GM12878 (cell line): Measurements from ENCODE around the gene DCTN2.

ENCODE experiments used
- ATF2 ChIP-seq: IDR thresholded peaks from 2 replicates; pipeline ENCODE4 v1.6.1; 2012; ENCODE audit warnings: low read length, inconsistent platforms
- REST ChIP-seq: IDR thresholded peaks from 2 replicates; pipeline ENCODE4 v1.6.1; 2012; ENCODE audit warnings: mild to moderate bottlenecking, low read depth, low read length
- TBL1XR1 ChIP-seq: IDR thresholded peaks from 2 replicates; pipeline ENCODE4 v1.6.1; 2012; ENCODE audit warnings: low read depth, low read length, improper control_type of control experiment
- TF ChIP-seq, protein P1 (sequence below), 3 experiments: IDR thresholded peaks in 2 of 3; conservative IDR thresholded peaks in 1 of 3; 2 replicates each; pipeline ENCODE4 v1.5.1; 2011; ENCODE audit warnings: low read depth in 3 of 3, low read length in 3 of 3, mild to moderate bottlenecking in 3 of 3, control low read depth in 2 of 3, moderate library complexity in 2 of 3, inconsistent platforms in 1 of 3, mixed read lengths in 1 of 3; ENCODE audit not compliant: control insufficient read depth in 2 of 3, insufficient read depth in 1 of 3; ENCODE audit errors: extremely low read depth in 1 of 3

- TF ChIP-seq TBL1XR1 = no peak
- TF ChIP-seq, protein P1, sequence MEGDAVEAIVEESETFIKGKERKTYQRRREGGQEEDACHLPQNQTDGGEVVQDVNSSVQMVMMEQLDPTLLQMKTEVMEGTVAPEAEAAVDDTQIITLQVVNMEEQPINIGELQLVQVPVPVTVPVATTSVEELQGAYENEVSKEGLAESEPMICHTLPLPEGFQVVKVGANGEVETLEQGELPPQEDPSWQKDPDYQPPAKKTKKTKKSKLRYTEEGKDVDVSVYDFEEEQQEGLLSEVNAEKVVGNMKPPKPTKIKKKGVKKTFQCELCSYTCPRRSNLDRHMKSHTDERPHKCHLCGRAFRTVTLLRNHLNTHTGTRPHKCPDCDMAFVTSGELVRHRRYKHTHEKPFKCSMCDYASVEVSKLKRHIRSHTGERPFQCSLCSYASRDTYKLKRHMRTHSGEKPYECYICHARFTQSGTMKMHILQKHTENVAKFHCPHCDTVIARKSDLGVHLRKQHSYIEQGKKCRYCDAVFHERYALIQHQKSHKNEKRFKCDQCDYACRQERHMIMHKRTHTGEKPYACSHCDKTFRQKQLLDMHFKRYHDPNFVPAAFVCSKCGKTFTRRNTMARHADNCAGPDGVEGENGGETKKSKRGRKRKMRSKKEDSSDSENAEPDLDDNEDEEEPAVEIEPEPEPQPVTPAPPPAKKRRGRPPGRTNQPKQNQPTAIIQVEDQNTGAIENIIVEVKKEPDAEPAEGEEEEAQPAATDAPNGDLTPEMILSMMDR (IDR thresholded peaks at IDR 0.05 in 2 of 3, conservative IDR thresholded peaks at IDR 0.05 in 1 of 3; ENCODE audit: control insufficient read depth in 2 of 3, extremely low read depth in 1 of 3, insufficient read depth in 1 of 3, low read depth in 3 of 3, low read length in 3 of 3) = no peak
- no peak for TF ChIP-seq ATF2
- no peak for TF ChIP-seq REST
Measured at GRCh38 chr12:57563358-57563757, 16.4 kb upstream of the DCTN2 start.
